ENCODE measurements around the gene GAREM1.
"Not testable (repeated sequence)": the region's sequence is repeated elsewhere in the genome, so short reads cannot be mapped to it uniquely, and the experiment has no call there.

GAREM1 gene

GRCh38 chr18:32249147-32249929 lies 221.3 kb downstream of the GAREM1 start:
- DNase-seq: no peak

DNA sequence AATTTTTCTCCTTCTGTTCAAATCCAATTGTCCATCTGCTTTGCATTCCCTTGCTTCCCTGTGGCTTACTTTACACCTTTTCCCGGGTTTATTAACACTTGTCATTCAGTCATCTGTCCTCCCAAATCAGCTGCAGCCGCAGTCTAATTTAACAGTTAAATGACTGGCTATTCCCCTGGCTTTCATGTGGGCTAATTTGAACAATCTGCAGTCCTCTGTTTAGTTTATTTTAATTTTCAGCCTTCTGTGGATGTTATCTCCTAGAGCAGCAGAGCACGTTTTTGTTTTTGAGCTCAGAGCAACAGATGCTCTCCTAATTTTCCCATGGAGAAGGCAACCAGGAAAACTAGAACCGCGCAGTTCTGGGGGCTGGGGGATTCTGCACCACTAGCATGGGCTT lies 225.8 kb downstream of the GAREM1 start:
- DNase-seq: no peak

DNA sequence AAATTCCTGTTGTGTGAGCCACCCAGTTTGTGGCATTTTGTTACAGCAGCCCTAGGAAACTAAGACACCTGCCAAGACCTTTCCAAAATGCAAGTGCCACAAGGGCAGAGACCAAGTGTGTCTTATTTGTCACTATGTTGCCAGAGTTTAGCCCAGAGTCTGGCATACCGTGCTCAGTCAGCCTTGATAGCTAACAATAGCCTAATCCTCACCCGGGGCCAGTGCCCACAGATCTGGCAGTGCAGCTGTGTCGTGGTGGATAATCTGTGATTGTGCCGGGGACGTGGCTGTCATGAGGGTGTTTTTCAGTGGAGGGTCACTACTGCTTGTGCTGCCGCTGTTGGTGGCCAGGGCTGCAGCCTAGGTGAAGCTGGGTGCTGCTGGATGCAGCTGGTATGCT lies 227.3 kb downstream of the GAREM1 start:
- no peak for DNase-seq

DNA sequence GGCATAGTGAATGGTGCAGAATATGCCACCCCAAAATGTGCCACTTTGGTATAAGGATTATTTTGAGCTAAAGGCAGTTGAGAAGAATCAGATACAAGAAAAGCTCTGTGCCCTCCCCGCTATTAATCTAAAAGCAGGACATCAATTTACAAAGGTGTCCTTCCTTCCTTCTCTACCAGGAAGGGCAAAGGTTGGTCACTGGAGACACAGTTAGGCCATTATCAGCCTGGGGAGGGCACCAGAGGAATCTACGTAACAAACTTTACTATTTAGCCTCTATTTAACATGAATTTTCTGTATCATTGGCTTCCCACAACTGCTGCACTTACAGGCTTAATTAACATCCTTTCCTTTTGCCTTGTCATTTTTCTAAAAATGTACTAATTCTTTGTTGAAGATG lies 228.3 kb downstream of the GAREM1 start:
- DNase-seq: no peak

DNA sequence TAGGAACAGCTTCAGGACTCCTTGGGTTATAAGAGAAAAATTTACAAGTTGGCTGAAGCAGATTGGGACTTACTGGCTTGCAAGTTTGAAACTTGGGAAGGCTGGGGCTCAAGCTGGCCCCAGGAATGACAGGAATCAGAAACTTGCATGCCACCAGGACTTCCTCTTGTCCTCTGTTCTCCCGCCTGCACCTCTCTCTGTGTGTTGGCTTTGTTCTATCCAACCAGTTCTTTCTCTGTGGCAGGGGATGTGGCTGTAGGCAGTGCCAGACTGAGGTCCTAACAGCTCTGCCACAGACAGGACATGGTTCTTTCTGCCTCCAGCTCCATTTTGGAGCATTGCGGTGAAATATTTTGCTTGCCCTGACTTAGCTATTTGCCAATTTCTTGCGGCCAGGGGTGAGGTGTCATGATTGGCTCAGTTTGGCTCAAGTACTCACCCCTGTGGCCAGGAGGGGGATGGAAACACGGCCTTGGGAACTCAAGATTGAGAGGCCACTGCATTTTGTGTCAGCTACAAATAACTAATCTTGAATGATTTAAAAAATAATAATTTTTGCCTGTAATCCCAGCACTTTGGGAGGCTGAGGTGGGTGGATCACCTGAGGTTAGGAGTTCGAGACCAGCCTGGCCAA lies 231.9 kb downstream of the GAREM1 start:
- DNase-seq: no peak

- DNase-seq: no peak
These were observed 233.6 kb downstream of the GAREM1 start for GRCh38 chr18:32237049-32237448.

DNA sequence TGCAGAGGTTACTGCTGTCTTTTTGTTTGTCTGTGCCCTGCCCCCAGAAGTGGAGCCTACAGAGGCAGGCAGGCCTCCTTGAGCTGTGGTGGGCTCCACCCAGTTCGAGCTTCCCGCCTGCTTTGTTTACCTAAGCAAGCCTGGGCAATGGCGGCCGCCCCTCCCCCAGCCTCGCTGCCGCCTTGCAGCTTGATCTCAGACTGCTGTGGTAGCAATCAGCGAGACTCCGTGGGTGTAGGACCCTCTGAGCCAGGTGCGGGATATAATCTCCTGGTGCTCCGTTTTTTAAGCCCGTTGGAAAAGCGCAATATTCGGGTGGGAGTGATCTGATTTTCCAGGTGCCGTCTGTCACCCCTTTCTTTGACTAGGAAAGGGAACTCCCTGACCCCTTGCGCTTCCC lies 237.3 kb downstream of the GAREM1 start:
- DNase-seq: not testable (repeated sequence)

- no peak for DNase-seq
These were observed 251.2 kb downstream of the GAREM1 start for GRCh38 chr18:32219431-32220018.

DNA sequence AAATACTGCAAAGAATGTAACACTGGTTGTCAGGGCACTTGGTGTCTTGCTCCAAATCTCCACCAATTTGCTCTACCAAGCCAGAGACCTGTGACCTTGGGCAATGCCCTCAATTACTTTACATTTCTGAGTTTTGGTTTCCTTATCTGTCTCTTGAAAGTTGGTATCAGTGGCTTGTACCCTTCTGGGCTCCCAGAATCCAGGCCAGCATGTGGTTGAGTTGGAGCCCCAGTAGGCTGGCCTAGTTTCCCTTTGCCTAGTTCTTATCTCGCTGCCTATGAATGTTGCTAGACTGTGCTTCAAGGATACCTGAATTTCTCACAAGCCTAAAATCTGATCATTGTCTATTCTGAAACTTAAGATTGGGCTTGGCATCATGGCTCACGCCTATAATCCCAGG lies 254.3 kb downstream of the GAREM1 start:
- no peak for DNase-seq

DNA sequence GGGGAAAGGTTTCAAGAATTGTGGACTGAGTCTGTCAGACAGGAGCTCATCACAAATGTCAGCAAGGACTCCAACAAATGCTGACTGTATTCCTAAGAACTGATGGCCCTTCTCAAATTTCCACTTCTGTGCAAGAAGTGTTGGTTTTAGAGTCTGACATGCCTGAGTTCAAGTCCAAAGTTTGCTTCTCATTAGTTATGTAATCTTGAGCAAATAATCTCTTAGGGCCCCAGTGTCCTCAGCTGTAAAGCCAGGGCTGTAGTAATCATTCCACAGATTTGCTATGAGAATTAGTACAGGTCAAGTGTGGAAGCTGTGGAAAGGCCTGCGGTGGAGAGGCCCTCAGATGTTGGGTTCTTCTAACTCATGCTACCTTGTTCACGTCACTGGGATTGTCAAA lies 257.0 kb downstream of the GAREM1 start:
- DNase-seq: no peak
